GM13976 (cell line): ENCODE measurements around the gene GRIP1.

ENCODE experiments used
- DNase-seq: peaks from one replicate; pipeline ENCODE4 v3.0.0; 2012; ENCODE audit warnings: low spot score
- in situ Hi-C: fragments of 300-500 bp; cut with MboI; formaldehyde crosslinking; loops from one replicate; pipeline ENCODE4 v1.12.0; 2022; ENCODE audit warnings: low sequenced_read_pairs, mixed read lengths, inconsistent platforms; ENCODE audit not compliant: unreplicated experiment
- TF ChIP-seq, protein P1 (sequence below): IDR thresholded peaks from 2 replicates; pipeline ENCODE4 v1.5.1; 2012; ENCODE audit warnings: borderline replicate concordance, mild to moderate bottlenecking; ENCODE audit not compliant: insufficient read depth; ENCODE audit errors: extremely low read depth, missing control alignments, control extremely low read depth

The GRIP1 gene

DNA sequence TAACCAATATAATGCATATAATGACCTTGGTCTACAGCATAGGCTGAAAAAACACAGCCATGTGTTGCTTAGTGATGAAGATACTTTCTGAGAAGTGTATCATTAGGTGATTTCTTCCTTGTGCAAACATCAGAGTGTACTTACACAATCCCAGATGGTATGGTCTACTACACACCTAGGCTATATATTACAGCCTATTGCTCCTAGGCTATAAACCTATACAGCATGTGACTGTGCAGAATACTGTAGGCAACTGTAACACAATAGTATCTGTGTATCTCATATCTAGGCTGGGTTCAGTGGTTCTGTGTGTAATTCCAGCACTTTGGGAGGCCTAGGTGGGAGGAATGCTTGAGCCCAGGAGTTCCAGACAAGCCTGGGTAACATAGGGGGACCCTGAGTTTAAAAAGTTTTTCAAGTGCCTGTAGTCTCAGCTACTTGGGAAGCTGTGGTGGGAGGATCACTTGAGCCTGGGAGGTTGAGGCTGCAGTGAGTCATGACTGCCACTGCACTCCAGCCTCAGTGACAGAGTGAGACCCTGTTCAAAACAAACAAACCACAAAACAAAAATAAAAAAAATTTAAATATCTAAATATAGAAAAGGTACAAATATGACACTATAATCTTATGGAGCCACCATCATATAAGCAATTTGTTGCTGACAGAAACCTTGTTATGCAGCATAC is 66.6 kb downstream of the GRIP1 start:
- in situ Hi-C loops: no loop called here
- DNase-seq: no peak
- TF ChIP-seq, protein P1, sequence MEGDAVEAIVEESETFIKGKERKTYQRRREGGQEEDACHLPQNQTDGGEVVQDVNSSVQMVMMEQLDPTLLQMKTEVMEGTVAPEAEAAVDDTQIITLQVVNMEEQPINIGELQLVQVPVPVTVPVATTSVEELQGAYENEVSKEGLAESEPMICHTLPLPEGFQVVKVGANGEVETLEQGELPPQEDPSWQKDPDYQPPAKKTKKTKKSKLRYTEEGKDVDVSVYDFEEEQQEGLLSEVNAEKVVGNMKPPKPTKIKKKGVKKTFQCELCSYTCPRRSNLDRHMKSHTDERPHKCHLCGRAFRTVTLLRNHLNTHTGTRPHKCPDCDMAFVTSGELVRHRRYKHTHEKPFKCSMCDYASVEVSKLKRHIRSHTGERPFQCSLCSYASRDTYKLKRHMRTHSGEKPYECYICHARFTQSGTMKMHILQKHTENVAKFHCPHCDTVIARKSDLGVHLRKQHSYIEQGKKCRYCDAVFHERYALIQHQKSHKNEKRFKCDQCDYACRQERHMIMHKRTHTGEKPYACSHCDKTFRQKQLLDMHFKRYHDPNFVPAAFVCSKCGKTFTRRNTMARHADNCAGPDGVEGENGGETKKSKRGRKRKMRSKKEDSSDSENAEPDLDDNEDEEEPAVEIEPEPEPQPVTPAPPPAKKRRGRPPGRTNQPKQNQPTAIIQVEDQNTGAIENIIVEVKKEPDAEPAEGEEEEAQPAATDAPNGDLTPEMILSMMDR: no peak

DNA sequence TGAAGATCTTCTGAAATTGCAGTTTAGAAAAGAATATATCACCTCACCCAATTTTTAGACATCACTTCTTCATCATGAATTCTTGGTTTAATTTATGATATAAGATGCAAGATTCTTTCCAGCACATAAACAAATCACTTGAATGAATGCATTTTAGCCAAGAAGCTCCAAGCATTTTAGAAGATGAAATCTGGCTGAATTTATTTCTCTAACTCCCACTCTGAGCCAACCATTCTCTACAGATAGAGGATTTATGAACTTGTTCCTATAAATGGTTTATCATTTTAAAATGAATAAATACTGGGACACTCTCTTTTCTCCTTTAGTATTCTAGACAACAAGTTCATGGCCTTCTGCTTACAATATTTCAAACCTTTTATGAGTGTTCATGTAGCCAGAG is 71.7 kb downstream of the GRIP1 start:
- in situ Hi-C loops: no loop called here
- TF ChIP-seq, protein P1: no peak
- no peak for DNase-seq

DNA sequence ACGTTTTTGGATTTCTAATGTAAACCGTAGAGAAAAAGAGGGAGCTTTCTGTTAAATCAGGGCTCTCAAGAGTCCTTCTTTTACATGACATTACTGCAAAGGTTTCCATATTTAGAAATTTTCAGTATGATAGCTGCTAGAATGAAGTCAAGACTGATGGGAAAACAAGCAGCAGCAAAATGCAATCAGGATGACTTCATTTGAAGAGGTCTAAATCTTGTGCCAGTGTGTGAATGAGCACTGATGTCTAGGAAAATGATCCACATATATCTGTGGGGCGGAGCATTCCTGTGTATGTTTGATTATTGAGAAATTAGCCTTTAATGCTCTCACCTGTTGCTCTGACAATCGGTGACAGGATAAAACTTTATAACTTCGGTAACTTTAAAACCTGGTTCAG is 73.6 kb downstream of the GRIP1 start:
- no peak for DNase-seq
- in situ Hi-C loops: no loop called here
- TF ChIP-seq, protein P1: no peak

DNA sequence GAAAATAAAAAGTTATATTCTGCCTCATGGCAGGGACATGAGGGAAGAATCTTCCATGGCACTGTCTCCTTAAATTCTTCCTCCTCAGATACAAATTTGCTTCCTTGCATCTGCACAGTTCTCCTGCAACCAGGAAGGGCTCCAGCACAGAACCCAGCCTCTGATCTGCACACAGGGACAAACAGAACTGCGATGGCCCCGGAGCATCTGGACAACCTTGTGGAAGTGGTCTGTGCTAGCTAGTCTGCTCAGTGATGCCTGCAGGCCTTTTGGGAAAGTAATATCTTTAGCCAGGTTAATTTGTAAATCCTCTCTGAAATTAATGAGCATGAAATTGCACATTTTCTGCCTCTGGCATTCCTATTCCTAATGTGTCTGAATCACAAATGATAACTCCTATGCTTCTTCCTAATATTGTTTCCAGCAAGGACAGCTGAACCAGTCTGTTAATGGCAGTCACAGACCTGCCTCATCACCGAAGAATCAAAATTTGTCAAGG is 74.8 kb downstream of the GRIP1 start:
- TF ChIP-seq, protein P1: no peak
- in situ Hi-C loops: no loop called here
- DNase-seq: no peak

DNA sequence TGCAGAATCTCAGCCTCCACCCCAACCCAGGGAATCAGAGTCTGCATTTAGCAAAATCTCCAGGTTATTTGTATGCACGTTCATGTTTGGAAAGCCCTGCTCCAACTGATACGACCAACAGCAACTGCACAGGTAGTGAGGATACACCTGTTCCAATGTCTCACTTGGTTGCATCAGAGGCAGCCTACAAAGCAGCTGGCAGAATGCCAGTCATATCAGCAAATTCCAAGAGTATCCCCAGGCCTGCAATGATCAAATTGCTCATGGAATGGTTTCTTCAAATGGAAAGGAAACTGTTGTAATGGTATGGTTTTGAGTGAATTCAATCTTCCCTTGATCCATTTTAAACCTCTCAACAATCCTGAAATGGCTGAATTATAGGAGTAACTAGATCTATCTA is 75.4 kb downstream of the GRIP1 start:
- TF ChIP-seq, protein P1: no peak
- no peak for DNase-seq
- in situ Hi-C loops: no loop called here

DNA sequence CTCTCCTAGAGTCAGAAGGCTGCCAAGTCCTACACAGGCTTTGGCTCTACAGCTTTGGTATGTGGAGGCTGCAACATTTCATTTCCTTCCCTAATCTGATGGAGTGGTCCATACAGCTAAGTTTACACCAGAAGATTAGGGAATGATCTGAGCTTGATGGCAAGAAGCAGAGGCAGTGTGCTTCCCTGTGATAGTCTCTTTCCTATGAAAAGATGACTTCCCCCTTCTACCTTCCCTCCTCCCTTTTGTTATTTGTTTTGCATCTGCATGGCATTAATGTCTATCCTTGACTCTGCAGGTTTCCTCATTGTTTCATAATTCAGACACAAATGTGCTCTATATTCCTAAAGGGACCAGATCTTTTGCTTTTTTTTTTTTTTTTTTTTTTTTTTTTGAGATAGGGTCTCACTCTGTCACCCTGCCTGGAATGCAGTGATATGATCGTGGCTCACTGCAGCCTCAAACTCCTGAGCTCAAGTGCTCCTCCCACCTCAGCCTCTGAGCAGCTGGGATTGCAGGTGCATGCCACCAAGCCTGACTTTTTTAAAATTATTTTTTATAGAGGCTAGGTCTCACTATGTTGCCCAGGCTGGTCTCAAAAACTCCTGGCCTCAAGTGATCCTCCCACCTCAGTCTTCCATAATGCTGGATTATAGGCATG is 76.3 kb downstream of the GRIP1 start:
- TF ChIP-seq, protein P1: no peak
- in situ Hi-C loops: no loop called here
- no peak for DNase-seq

DNA sequence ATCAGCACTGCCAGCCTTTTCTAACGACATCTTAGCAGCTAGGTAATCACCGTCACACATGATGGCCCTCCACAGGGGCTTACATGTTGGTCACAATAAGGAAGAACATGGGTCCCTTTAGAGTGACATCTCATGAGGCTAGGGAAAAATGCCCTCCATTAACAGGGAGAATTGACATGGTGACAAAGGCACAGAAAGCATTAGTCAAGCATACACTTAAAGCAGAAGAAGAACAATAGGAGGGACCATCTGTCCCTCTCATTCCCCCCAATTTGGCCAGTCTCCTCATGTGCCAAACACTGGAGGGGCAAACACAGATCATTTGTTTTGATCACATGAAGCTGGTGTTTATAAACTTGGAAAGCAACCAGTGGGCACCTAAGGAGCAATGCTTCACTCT is 78.0 kb downstream of the GRIP1 start:
- in situ Hi-C loops: no loop called here
- no peak for DNase-seq
- TF ChIP-seq, protein P1: no peak
